Loucy (cell line): ENCODE data around the gene SPOPL.
"Not testable (repeated sequence)": the region's sequence is repeated elsewhere in the genome, so short reads cannot be mapped to it uniquely, and the experiment has no call there.

Experiments used
- H2AFZ ChIP-seq: fragments of 200-600 bp; sonication (generic); 2 replicates; pipeline ENCODE4 v1.6.0; 2016; ENCODE audit warnings: antibody characterized with exemption, mild to moderate bottlenecking, low read length, moderate library complexity
- H3F3A ChIP-seq: fragments of 200-600 bp; 2 replicates; pipeline ENCODE4 v1.6.0; 2016; ENCODE audit warnings: antibody characterized with exemption, low read depth, mild to moderate bottlenecking
- H3K27me3 ChIP-seq: fragments of 200-600 bp; sonication (generic); 2 replicates; pipeline ENCODE4 v1.6.1; 2014; ENCODE audit warnings: low read length, mild to moderate bottlenecking; ENCODE audit not compliant: insufficient read depth, poor library complexity, severe bottlenecking
- H3K36me3 ChIP-seq: fragments of 200-600 bp; sonication (generic); 2 replicates; pipeline ENCODE4 v1.6.1; 2016; ENCODE audit warnings: low read length; ENCODE audit not compliant: insufficient read depth
- H3K4me1 ChIP-seq: fragments of 200-600 bp; sonication (generic); 2 replicates; pipeline ENCODE4 v1.5.1; 2014; ENCODE audit warnings: low read length, mild to moderate bottlenecking; ENCODE audit not compliant: insufficient read depth, poor library complexity, severe bottlenecking
- H3K4me2 ChIP-seq: fragments of 200-600 bp; sonication (generic); 2 replicates; pipeline ENCODE4 v1.6.0; 2014; ENCODE audit warnings: antibody characterized with exemption, low read length, low read depth, mild to moderate bottlenecking; ENCODE audit not compliant: poor library complexity, severe bottlenecking
- H3K4me3 ChIP-seq: fragments of 200-600 bp; sonication (generic); 2 replicates; pipeline ENCODE4 v1.5.1; 2014; ENCODE audit warnings: low read length, mild to moderate bottlenecking, mixed read lengths; ENCODE audit not compliant: poor library complexity, severe bottlenecking
- H3K79me2 ChIP-seq: fragments of 200-600 bp; sonication (generic); 2 replicates; pipeline ENCODE4 v1.6.1; 2014; ENCODE audit warnings: low read length; ENCODE audit not compliant: insufficient read depth
- H3K9ac ChIP-seq: fragments of 200-600 bp; sonication (generic); 2 replicates; pipeline ENCODE4 v1.6.0; 2014; ENCODE audit warnings: mild to moderate bottlenecking, low read depth, low read length, moderate library complexity; ENCODE audit not compliant: poor library complexity, severe bottlenecking
- H3K9me2 ChIP-seq: fragments of 200-600 bp; sonication (generic); replicated peaks from 2 replicates; pipeline ENCODE4 v1.6.1; 2016; ENCODE audit warnings: low read depth, low read length, mixed read lengths
- H3K9me3 ChIP-seq: fragments of 200-600 bp; sonication (generic); 2 replicates; pipeline ENCODE4 v1.6.1; 2014; ENCODE audit warnings: mild to moderate bottlenecking, antibody characterized with exemption, low read length, low read depth; ENCODE audit not compliant: insufficient read depth
- H4K20me1 ChIP-seq: fragments of 200-600 bp; sonication (generic); 2 replicates; pipeline ENCODE4 v1.6.0; 2014; ENCODE audit warnings: antibody characterized with exemption, low read length, mild to moderate bottlenecking; ENCODE audit not compliant: insufficient read depth, poor library complexity, severe bottlenecking
- CTCF ChIP-seq: fragments of 200-600 bp; sonication (generic); conservative IDR thresholded peaks from 2 replicates; pipeline ENCODE4 v1.5.1; 2014; ENCODE audit warnings: mild to moderate bottlenecking, antibody characterized with exemption, low read length
- EZH2phosphoT487 ChIP-seq: fragments of 200-600 bp; IDR thresholded peaks from 2 replicates; pipeline ENCODE4 v1.6.1; 2018; ENCODE audit warnings: antibody characterized with exemption, mild to moderate bottlenecking, moderate library complexity, borderline replicate concordance

SPOPL gene

GRCh38 chr2:138536740-138537139 is 35.2 kb downstream of the SPOPL start:
- no peak overlapping the region for H3K9ac ChIP-seq
- H3K27me3 ChIP-seq: no peaks in the 10 kb centered on the region
- H2AFZ ChIP-seq: no peak overlapping the region
- TF ChIP-seq CTCF: no peak
- no peak for TF ChIP-seq EZH2phosphoT487
- H3K79me2 ChIP-seq: no peaks in the 10 kb centered on the region
- H3K4me2 ChIP-seq: no peak overlapping the region
- H3F3A ChIP-seq: no peaks in the 10 kb centered on the region
- no peak overlapping the region for H3K4me3 ChIP-seq
- H3K4me1 ChIP-seq: no peaks in the 10 kb centered on the region
- no peaks in the 10 kb centered on the region for H4K20me1 ChIP-seq
- H3K9me2 ChIP-seq: no peaks in the 10 kb centered on the region
- H3K36me3 ChIP-seq: no peaks in the 10 kb centered on the region
- H3K9me3 ChIP-seq: no peaks in the 10 kb centered on the region

- Histone ChIP-seq H3K9me2 (no peaks in the 10 kb centered on the region), H3K9me3 (no peaks in the 10 kb centered on the region), H2AFZ (no peak overlapping the region), H3K36me3 (no peaks in the 10 kb centered on the region), H3K9ac (no peak overlapping the region), H4K20me1 (no peaks in the 10 kb centered on the region), H3K4me3 (no peak overlapping the region), H3K4me1 (no peaks in the 10 kb centered on the region), H3K79me2 (no peaks in the 10 kb centered on the region), H3F3A (no peaks in the 10 kb centered on the region), H3K27me3 (no peaks in the 10 kb centered on the region), H3K4me2 (no peak overlapping the region)
- TF ChIP-seq CTCF: no peak
- no peak for TF ChIP-seq EZH2phosphoT487
Observed at GRCh38 chr2:138537170-138537915, 35.8 kb downstream of the SPOPL start.

- not testable (repeated sequence) for H2AFZ ChIP-seq, H3K9me3 ChIP-seq, H3K27me3 ChIP-seq, H3F3A ChIP-seq, H3K36me3 ChIP-seq, H3K4me2 ChIP-seq, H3K4me3 ChIP-seq, H3K9me2 ChIP-seq, H4K20me1 ChIP-seq, H3K9ac ChIP-seq, H3K4me1 ChIP-seq, H3K79me2 ChIP-seq
Observed at GRCh38 chr2:138544206-138544605, 42.6 kb downstream of the SPOPL start.

- H3K79me2 ChIP-seq: no peaks in the 10 kb centered on the region
- TF ChIP-seq CTCF: no peak
- no peak for TF ChIP-seq EZH2phosphoT487
Observed at GRCh38 chr2:138548796-138549195, 47.2 kb downstream of the SPOPL start.

More at GRCh38 chr2:138548796-138549195, 47.2 kb downstream of the SPOPL start:
- H3F3A ChIP-seq: no peaks in the 10 kb centered on the region
- no peak overlapping the region for H3K4me3 ChIP-seq
- H4K20me1 ChIP-seq: no peaks in the 10 kb centered on the region
- no peaks in the 10 kb centered on the region for H3K9me3 ChIP-seq
- no peaks in the 10 kb centered on the region for H3K36me3 ChIP-seq
- no peaks in the 10 kb centered on the region for H3K4me1 ChIP-seq
- no peak overlapping the region for H3K9ac ChIP-seq
- H3K9me2 ChIP-seq: no peaks in the 10 kb centered on the region
- H2AFZ ChIP-seq: no peak overlapping the region
- no peak overlapping the region for H3K4me2 ChIP-seq
- no peaks in the 10 kb centered on the region for H3K27me3 ChIP-seq
